ENCODE measurements around the gene NRIP2. TPM values are rescaled to one million over a fixed set of nuclear protein-coding genes. Genes with fewer than 3 reads are reported as not detected.

The NRIP2 gene
- polyA plus RNA-seq, 1 donor from 2014 or later: not detected

DNA sequence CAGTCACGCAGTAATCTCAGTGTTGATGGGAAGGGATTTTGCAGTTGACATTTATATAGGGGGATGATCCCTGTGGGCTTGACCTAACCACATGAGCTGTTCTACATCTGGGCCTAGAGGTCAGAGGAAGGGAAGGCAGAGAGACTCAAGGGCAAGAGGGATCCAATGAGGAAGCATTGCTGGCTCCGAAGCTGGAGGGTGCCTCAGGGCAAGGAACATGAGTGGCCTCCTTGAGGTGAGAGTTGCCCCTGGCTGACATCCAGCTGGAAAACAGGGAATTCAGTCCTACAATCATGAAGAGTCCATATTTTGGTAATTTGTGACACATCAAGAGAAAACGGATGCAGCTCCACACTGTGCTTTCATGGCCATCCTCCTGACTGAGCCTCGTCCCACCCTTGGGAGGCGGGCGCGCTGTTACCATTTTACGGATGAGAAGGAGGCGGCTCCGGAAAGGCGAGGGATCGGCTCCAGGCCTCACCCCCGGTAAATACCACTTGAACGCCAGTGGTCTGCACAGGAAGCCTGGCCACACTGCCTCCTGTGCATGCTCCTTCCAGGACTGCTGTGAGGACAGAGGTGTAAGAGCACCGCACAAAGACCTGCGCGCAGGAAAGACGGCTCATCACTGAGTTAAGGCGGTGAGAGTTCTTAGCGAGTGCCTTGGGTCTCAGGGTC lies 58.6 kb downstream of the NRIP2 start:
- Histone ChIP-seq H2AFZ (ENCODE audit: low read depth, low read length) (no peak overlapping the region), H3K79me2 (replicated peaks; ENCODE audit: insufficient read depth, low read length) (no peaks in the 10 kb centered on the region), H3K9me2 (ENCODE audit: insufficient read depth, low read length) (no peaks in the 10 kb centered on the region), H3F3A (ENCODE audit: insufficient read depth, low read length, poor library complexity, severe bottlenecking) (no peaks in the 10 kb centered on the region), H3K4me2 (ENCODE audit: low read length) (no peak overlapping the region), H3K36me3 (ENCODE audit: insufficient read depth, low read length) (no peaks in the 10 kb centered on the region), H4K20me1 (ENCODE audit: insufficient read depth) (no peaks in the 10 kb centered on the region), H3K27me3 (ENCODE audit: insufficient read depth, low read depth, low read length) (no peaks in the 10 kb centered on the region), H3K27ac (ENCODE audit: low read length) (no peak overlapping the region), H3K9ac (ENCODE audit: low read length) (no peak overlapping the region), H3K4me3 (ENCODE audit: low read length) (no peak overlapping the region), H3K9me3 (ENCODE audit: low read length) (no peaks in the 10 kb centered on the region)
- no peak for TF ChIP-seq TAF1 (IDR thresholded peaks at IDR 0.05; ENCODE audit: low read depth)
- no peak for TF ChIP-seq EP300 (conservative IDR thresholded peaks at IDR 0.05; ENCODE audit: poor library complexity, severe bottlenecking)
- no peak for TF ChIP-seq MXI1 (conservative IDR thresholded peaks at IDR 0.05; ENCODE audit: poor library complexity, severe bottlenecking)
- no peak for TF ChIP-seq SMC3 (conservative IDR thresholded peaks at IDR 0.05; ENCODE audit: poor library complexity)
- TF ChIP-seq RAD21 (conservative IDR thresholded peaks at IDR 0.05): no peak
- TF ChIP-seq EZH2 (IDR thresholded peaks at IDR 0.05; ENCODE audit: borderline replicate concordance, insufficient read depth, low read length, poor library complexity, severe bottlenecking): no peak
- TF ChIP-seq CTCF (IDR thresholded peaks at IDR 0.05; ENCODE audit: poor library complexity, severe bottlenecking): no peak

DNA sequence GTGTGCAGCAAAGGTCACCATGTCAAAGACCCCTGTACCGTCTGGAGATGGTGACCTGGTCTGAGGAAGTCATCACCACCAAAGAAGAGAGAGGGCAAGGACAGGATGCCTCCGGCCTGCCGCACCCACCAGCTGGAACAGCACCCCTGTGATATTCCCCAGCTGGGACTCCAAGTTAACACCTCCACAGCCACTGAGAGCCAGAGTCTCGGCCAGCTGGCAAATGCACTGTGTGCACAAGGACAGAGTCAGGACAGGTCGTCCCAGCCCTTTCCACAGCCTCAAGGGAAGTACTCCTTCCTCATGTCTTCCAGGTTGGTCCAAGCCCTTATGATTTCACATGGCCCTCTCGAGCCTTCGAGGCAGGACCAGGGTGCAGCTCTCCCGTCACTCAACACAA lies 59.4 kb downstream of the NRIP2 start:
- no peaks in the 10 kb centered on the region for H3K79me2 ChIP-seq (replicated peaks; ENCODE audit: insufficient read depth, low read length)
- H3K36me3 ChIP-seq (ENCODE audit: insufficient read depth, low read length): no peaks in the 10 kb centered on the region
- H3F3A ChIP-seq (ENCODE audit: insufficient read depth, low read length, poor library complexity, severe bottlenecking): no peaks in the 10 kb centered on the region
- TF ChIP-seq POLR2AphosphoS5 (IDR thresholded peaks at IDR 0.05) (no peak), EZH2 (IDR thresholded peaks at IDR 0.05; ENCODE audit: borderline replicate concordance, insufficient read depth, low read length, poor library complexity, severe bottlenecking) (no peak)
- H3K4me3 ChIP-seq (ENCODE audit: low read length): no peak overlapping the region
- H3K4me2 ChIP-seq (ENCODE audit: low read length): no peak overlapping the region
- no peak overlapping the region for H3K9ac ChIP-seq (ENCODE audit: low read length)
- H3K9me2 ChIP-seq (ENCODE audit: insufficient read depth, low read length): no peaks in the 10 kb centered on the region
- H2AFZ ChIP-seq (ENCODE audit: low read depth, low read length): no peak overlapping the region
- H3K27me3 ChIP-seq (ENCODE audit: insufficient read depth, low read depth, low read length): no peaks in the 10 kb centered on the region
- H3K9me3 ChIP-seq (ENCODE audit: low read length): no peaks in the 10 kb centered on the region
- no peaks in the 10 kb centered on the region for H4K20me1 ChIP-seq (ENCODE audit: insufficient read depth)
- H3K27ac ChIP-seq (ENCODE audit: low read length): no peak overlapping the region

Other genes starting within 250 kb of the NRIP2 start
- 102 and 112 TPM in 2 replicates for gene FKBP4, start 40.1 kb downstream of the NRIP2 start, polyA plus RNA-seq
- gene ITFG2, start 22.4 kb downstream of the NRIP2 start, polyA plus RNA-seq: 21.6 and 22.2 TPM in 2 replicates
- gene TEX52, start 22.0 kb upstream of the NRIP2 start, polyA plus RNA-seq: not detected in 2 replicates
- gene FOXM1, start 42.1 kb upstream of the NRIP2 start, polyA plus RNA-seq: 0.31 and 0.56 TPM in 2 replicates
- 84.2 and 85.8 TPM in 2 replicates for gene RHNO1, start 42.2 kb upstream of the NRIP2 start, polyA plus RNA-seq
- gene TULP3, start 55.9 kb upstream of the NRIP2 start, polyA plus RNA-seq: 6.5 and 9.3 TPM in 2 replicates
- gene TEAD4, start 124.4 kb upstream of the NRIP2 start, polyA plus RNA-seq: 1.5 and 1.6 TPM in 2 replicates
- 10.7 and 11.9 TPM in 2 replicates for gene TSPAN9, start 242.3 kb upstream of the NRIP2 start, polyA plus RNA-seq